GM19468 (cell line): ENCODE results near the gene REXO4.
"Not testable (repeated sequence)": the region's sequence is repeated elsewhere in the genome, so short reads cannot be mapped to it uniquely, and the experiment has no call there.

ENCODE experiments used
- ATAC-seq: cut with Tn5 transposase; IDR thresholded peaks from one replicate; pipeline ENCODE4 v1.9.1; 2021; ENCODE audit warnings: mild to moderate bottlenecking, moderate library complexity, moderate number of reproducible peaks; ENCODE audit not compliant: unreplicated experiment; ENCODE audit errors: extremely low read depth

The REXO4 gene

GRCh38 chr9:133451865-133452264 lies 34.1 kb upstream of the REXO4 start:
- ATAC-seq = not testable (repeated sequence)

- no peak for ATAC-seq
These were observed 31.9 kb upstream of the REXO4 start for GRCh38 chr9:133449760-133450159.

DNA sequence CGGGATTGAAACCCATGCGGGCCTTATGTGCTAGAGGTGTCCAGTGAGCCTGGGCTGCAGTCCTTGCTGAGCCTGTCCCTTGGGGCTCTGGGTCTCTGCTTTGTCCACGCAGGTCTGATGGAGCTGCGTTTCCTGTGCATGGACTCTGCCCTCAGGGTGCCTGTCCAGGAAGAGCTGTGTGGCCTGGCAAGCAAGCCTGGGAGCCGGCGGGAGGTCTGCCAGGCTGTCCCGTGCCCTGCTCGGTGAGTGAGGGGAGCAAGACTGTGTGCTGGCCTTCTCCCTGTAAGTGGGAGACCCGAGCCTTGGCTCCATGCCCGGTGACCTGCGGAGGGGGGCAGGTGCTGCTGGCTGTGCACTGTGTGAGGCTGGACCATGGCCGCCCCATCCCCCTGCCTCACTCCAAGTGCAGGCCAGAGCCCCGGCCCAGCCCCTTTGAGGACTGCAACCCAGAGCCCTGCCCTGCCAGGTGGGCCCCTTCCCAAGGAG lies 30.7 kb upstream of the REXO4 start:
- no peak for ATAC-seq

DNA sequence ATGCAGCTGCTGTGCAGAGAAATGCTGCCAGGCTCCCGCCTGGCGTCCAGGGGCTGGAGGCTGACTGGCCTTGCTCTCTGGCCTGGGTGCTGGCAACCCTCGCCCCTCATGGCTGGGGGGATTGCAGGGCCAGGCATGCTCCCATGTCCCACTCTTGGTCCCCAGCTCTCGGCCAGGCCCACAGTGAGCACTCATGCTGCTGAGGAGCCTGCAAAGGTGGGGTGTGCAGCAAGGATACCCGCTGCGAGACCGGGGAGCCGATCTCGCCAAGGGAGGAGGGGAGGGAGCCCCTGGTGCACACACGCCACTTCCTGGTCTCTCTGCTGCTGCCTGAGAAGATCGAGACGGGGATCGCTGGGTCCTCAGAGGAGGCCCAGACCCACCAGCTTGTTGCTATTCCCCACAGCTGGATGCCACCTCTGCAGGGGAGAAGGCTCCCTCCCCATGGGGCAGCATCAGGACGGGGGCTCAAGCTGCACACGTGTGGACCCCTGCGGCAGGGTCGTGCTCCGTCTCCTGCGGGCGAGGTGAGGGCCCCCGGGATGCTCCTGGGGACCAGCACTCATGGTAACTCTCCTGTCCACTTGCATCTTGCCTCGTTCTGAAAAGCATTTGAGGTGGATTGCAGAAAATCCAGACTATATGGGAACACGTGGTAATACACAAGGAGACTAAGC lies 27.6 kb upstream of the REXO4 start:
- no peak for ATAC-seq

DNA sequence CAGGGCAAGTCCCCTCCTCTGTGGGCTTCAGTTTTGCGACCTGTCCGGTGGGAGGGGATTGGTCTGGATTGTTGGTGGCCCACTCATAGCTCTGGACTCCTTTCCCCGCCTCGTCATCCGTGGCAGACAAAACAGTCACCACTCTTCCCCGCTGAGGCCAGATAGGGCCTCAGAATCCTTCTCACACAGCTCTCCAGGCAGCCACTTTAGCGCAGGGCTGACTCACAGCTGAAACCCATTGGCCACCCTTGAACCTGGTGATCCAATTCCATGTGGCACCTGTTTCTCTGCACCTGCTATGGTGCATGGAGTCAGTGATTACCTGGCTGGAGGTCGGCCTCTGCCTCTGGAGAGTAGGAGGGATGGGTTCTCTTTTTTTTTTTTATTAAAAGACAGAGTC lies 26.2 kb upstream of the REXO4 start:
- ATAC-seq = no peak

GRCh38 chr9:133443248-133443647 lies 25.4 kb upstream of the REXO4 start:
- no peak for ATAC-seq

DNA sequence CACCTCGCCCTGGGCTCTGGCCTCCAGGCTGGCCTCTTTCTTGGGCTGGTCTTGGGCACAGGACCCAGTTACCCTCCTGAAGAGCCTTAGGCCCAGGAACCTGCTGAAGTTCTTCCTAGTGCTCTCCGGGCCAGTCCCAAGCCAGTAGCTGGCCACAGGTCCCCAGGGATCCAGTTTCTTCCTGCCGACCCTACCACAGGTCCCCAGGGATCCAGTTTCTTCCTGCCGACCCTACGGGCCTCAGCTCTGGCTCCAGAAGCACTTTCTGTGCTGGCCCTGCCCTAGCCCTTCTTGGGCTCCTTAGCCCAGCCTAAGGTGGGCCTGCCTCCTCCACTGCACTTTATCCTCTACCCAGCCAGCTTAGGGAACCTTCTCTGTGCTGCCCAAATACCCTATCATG lies 23.8 kb upstream of the REXO4 start:
- ATAC-seq = no peak

DNA sequence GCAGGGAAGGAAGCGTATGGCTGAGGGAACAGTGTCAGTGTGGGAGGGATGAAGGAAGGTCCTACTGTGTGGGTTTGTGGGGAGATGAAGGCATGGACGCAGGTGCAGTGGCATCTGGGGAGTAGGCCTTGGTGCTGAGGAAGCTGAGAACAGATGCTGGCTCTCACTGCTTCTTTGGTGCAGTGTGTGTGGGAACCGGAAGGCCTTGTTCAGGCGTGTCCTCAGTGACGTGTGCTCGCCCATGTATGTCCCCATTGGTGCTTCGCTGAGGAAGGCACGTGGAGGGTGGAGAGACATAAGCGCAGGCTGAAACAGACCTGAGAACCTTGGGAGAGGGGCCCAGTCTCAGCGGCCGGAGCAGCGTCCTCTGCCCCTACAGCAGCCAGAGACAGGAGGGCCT lies 23.1 kb upstream of the REXO4 start:
- ATAC-seq = no peak

GRCh38 chr9:133439337-133439736 lies 21.5 kb upstream of the REXO4 start:
- no peak for ATAC-seq

- no peak for ATAC-seq
These were observed 20.1 kb upstream of the REXO4 start for GRCh38 chr9:133437753-133438531.

DNA sequence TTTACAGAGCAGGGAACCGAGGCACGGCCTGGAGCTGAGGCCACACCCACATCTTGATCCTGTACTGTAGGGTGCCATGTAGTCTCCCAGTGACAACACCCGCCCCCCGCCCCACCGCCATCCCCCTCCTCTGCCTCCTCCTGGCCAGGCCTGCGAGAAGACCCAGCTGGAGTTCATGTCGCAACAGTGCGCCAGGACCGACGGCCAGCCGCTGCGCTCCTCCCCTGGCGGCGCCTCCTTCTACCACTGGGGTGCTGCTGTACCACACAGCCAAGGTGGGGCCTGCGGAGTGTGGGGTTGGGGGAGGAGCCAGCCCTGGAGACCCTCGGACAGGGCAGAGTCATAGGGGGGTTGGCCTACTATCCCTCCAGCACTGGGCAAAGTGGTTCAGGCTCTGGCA lies 18.9 kb upstream of the REXO4 start:
- ATAC-seq = no peak

GRCh38 chr9:133433351-133433843 lies 15.6 kb upstream of the REXO4 start:
- no peak for ATAC-seq

GRCh38 chr9:133430244-133430643 lies 12.4 kb upstream of the REXO4 start:
- no peak for ATAC-seq

- ATAC-seq = no peak
These were observed 11.9 kb upstream of the REXO4 start for GRCh38 chr9:133429641-133430161.

- ATAC-seq = no peak
These were observed 11.4 kb upstream of the REXO4 start for GRCh38 chr9:133429214-133429613.

- ATAC-seq = no peak
These were observed 10.8 kb upstream of the REXO4 start for GRCh38 chr9:133428617-133429101.

- ATAC-seq = no peak
These were observed 10.0 kb upstream of the REXO4 start for GRCh38 chr9:133427658-133428348.

- ATAC-seq = no peak
These were observed 8.2 kb upstream of the REXO4 start for GRCh38 chr9:133426011-133426410.

DNA sequence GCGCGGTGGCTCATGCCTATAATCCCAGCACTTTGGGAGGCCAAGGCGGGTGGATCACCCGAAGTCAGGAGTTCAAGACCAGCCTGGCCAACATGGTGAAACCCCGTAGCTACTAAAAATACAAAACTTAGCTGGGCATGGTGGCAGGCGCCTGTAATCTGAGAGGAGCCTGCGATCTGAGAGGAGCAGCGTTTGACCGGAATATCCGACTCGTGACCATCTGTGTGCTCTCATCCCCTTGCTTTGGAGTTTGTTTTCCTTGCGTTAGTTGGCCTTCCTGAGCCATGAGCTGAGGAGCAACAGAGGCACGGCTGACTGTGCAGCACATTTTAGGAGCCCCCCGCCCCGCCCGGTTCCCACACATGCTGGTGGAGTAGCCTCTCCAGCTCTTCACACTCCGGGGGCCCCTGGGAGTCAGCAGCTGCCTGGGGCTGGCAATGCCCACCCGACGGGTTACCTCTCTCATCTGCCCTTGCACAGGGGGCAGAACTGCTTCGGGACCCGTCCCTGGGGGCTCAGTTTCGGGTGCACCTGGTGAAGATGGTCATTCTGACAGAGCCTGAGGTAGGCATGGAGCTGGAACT lies 7.3 kb upstream of the REXO4 start:
- no peak for ATAC-seq

GRCh38 chr9:133424187-133424586 lies 6.4 kb upstream of the REXO4 start:
- ATAC-seq = no peak
